Lung (tissue), 12 donors: Measurements from ENCODE around the gene ENOPH1. TPM values are rescaled to one million over a fixed set of nuclear protein-coding genes. Genes with fewer than 3 reads are reported as not detected.
"Not testable (repeated sequence)": the region's sequence is repeated elsewhere in the genome, so short reads cannot be mapped to it uniquely, and the experiment has no call there.

Experiments used
- ATAC-seq: fragments of 200-7000 bp; cut with Tn5 transposase; one replicate; pipeline ENCODE4 v1.9.1; 2020; ENCODE audit warnings: moderate number of reproducible peaks; ENCODE audit not compliant: insufficient read depth, low FRiP score
- DNase-seq, 3 donors: peaks; one replicate each; pipeline ENCODE4 v3.0.0-alpha.2; 2013 to 2017
- H3K27ac ChIP-seq, 2 donors: one replicate each; pipeline ENCODE4 v1.5.1; 2013; ENCODE audit warnings: mild to moderate bottlenecking in 2 of 2, moderate library complexity in 2 of 2, control low read depth in 1 of 2, inconsistent platforms in 1 of 2, low read depth in 1 of 2, low read length in 1 of 2
- H3K27me3 ChIP-seq, 3 donors: one replicate each; pipeline ENCODE4 v1.5.1; 2013; ENCODE audit warnings: low read length in 2 of 3; ENCODE audit not compliant: control insufficient read depth in 3 of 3, insufficient read depth in 3 of 3
- H3K36me3 ChIP-seq, 4 donors: one replicate each; pipeline ENCODE4 v1.5.1; 2013; ENCODE audit warnings: low read length in 4 of 4, mild to moderate bottlenecking in 1 of 4, moderate library complexity in 1 of 4; ENCODE audit not compliant: control insufficient read depth in 4 of 4, insufficient read depth in 4 of 4
- H3K4me1 ChIP-seq, 5 donors: one replicate each; pipeline ENCODE4 v1.5.1; 2013; ENCODE audit warnings: low read length in 5 of 5, mild to moderate bottlenecking in 2 of 5, moderate library complexity in 1 of 5; ENCODE audit not compliant: control insufficient read depth in 5 of 5, insufficient read depth in 5 of 5
- H3K4me3 ChIP-seq: one replicate; pipeline ENCODE4 v1.5.1; 2013; ENCODE audit warnings: mild to moderate bottlenecking, control low read depth, moderate library complexity
- H3K9ac ChIP-seq, 2 donors: one replicate each; pipeline ENCODE4 v1.5.1; 2013; ENCODE audit warnings: low read length in 2 of 2, control low read depth in 1 of 2; ENCODE audit not compliant: insufficient read depth in 1 of 2
- H3K9me3 ChIP-seq, 4 donors: one replicate each; pipeline ENCODE4 v1.5.1; 2013; ENCODE audit warnings: low read length in 3 of 4, mild to moderate bottlenecking in 1 of 4, moderate library complexity in 1 of 4; ENCODE audit not compliant: control insufficient read depth in 4 of 4, insufficient read depth in 3 of 4
- CTCF ChIP-seq: IDR thresholded peaks from 2 replicates; pipeline ENCODE4 v1.5.1; 2012; ENCODE audit warnings: mild to moderate bottlenecking; ENCODE audit errors: control extremely low read depth, extremely low read depth
- WGBS, 2 donors: extraction: QIAGEN DNeasy Blood & Tissue Kit; methylation state at CpG; one replicate each; pipeline ENCODE4 v1.1.7; 2013; 5-methylcytosine and 5-hydroxymethylcytosine counted together
- polyA plus RNA-seq, 2 donors: library from polyadenylated mRNA; stranded (reverse); fragments of 200-250 nt; gene quantifications; one replicate each; pipeline ENCODE4 v1.2.1, GENCODE V29; 2013
- total RNA-seq, 2 donors: library from RNA; depleted of rRNA in 1 of 2; stranded (reverse); fragments of >200 nt in 1 of 2; gene quantifications; one replicate each; pipeline ENCODE4 v1.2.1, GENCODE V29; 2014 to 2021
- donor health status: control.
- donor health status: control.
- donor health status: Bipolar disorder and iron deficiency.
- donor health status: healthy.
- donor health status: DM: yes; HTN: yes; CAD: no.

The ENOPH1 gene
- total and polyA plus RNA-seq, 4 donors = 28.5 to 45.3 (median 34.0) TPM

- H3K36me3 ChIP-seq = peaks cover 0 to 8% (median 2%) of the 10 kb centered on the region in 4 donors
- TF ChIP-seq CTCF = no peak
- no peak overlapping the region for H3K9ac ChIP-seq
- ATAC-seq (no peak), DNase-seq (no peak)
- H3K4me1 ChIP-seq = peaks cover 0 to 3% (median 0%) of the 10 kb centered on the region in 5 donors
- H3K9me3 ChIP-seq = peaks cover 0 to 6% (median 0%) of the 10 kb centered on the region in 4 donors
- H3K27ac ChIP-seq = no peak overlapping the region
- no peak overlapping the region for H3K4me3 ChIP-seq
- H3K27me3 ChIP-seq = no peaks in the 10 kb centered on the region
- 79 to 86% methylated on average over 2 of the region's 2 CpGs for WGBS, 2 donors
These were observed 48.6 kb upstream of the ENOPH1 start for GRCh38 chr4:82381661-82382296.

GRCh38 chr4:82382751-82383150 is 47.6 kb upstream of the ENOPH1 start:
- WGBS, 2 donors = 59 to 62% methylated on average over 2 of the region's 2 CpGs
- Histone ChIP-seq H3K9me3 (peaks cover 0 to 6% (median 0%) of the 10 kb centered on the region in 4 donors), H3K4me1 (peaks cover 0 to 3% (median 0%) of the 10 kb centered on the region in 5 donors), H3K27ac (no peak overlapping the region), H3K9ac (no peak overlapping the region), H3K36me3 (peaks cover 0 to 8% (median 1%) of the 10 kb centered on the region in 4 donors), H3K27me3 (no peaks in the 10 kb centered on the region), H3K4me3 (no peak overlapping the region)
- DNase-seq (no peak), ATAC-seq (no peak)
- no peak for TF ChIP-seq CTCF

- not testable (repeated sequence) for H3K9ac ChIP-seq, H3K9me3 ChIP-seq, ATAC-seq, H3K4me3 ChIP-seq, DNase-seq, H3K27ac ChIP-seq, H3K36me3 ChIP-seq, H3K27me3 ChIP-seq, H3K4me1 ChIP-seq
- WGBS, 2 donors = 93 to 97% methylated on average over 8 of the region's 8 CpGs
These were observed 44.1 kb upstream of the ENOPH1 start for GRCh38 chr4:82386312-82386711.

GRCh38 chr4:82388405-82388804 is 42.0 kb upstream of the ENOPH1 start:
- H3K4me3 ChIP-seq = no peak overlapping the region
- H3K27ac ChIP-seq = no peak overlapping the region
- WGBS, 2 donors = 84 to 93% methylated on average over 1 of the region's 1 CpG
- no peaks in the 10 kb centered on the region for H3K9me3 ChIP-seq
- no peaks in the 10 kb centered on the region for H3K27me3 ChIP-seq
- DNase-seq (no peak), ATAC-seq (no peak)
- TF ChIP-seq CTCF = no peak
- H3K9ac ChIP-seq = no peak overlapping the region
- H3K36me3 ChIP-seq = no peaks in the 10 kb centered on the region
- H3K4me1 ChIP-seq = peaks cover 0 to 2% (median 0%) of the 10 kb centered on the region in 5 donors

- DNase-seq, H3K4me3 ChIP-seq, ATAC-seq, H3K9ac ChIP-seq, H3K27me3 ChIP-seq, H3K9me3 ChIP-seq, H3K36me3 ChIP-seq, H3K27ac ChIP-seq, H3K4me1 ChIP-seq: not testable (repeated sequence)
- WGBS, 2 donors = 88 to 90% methylated on average over 9 of the region's 9 CpGs
These were observed 40.3 kb upstream of the ENOPH1 start for GRCh38 chr4:82390061-82390460.
